ENCODE measurements around the gene EPHB6.

Gene EPHB6

DNA sequence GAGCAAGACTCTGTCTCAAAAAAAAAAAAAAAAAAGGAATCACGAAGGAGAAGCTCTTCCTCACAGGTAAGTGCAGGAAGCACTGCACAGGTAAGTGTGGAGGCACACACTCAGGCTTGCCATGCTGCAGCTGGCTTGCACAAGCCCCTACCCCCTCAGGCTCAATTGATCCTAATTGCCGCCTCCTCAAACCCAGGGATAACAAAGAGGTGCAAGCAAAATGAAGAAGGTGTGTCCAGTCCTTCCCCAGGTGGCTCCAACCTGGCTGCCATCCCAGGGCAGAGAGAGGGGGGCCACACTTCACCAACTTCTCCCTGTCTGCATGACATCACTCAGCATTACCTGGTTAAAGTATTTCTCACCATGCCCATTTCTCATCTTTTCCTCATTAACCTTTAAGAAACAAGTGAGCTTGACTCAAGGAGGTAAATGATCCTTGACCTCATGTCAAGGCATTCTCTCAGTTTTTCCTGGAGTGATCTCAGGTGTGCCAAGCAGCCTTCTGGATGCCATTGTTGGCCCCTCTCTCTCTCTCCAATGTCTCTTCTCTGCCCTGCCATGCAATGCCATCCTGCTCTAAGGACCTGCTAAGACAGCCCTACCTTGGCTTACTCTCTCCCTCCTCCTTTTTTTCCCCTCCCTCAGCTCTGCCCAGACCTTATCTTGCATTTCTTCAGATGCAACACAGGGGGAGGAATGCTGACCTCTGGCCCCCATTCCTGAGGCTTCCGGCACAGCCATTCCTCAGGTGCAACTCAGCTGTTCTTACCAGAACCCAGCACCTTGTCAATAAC is 43.7 kb downstream of the EPHB6 start:
- no peak for DNase-seq (ENCODE audit: low spot score)

DNA sequence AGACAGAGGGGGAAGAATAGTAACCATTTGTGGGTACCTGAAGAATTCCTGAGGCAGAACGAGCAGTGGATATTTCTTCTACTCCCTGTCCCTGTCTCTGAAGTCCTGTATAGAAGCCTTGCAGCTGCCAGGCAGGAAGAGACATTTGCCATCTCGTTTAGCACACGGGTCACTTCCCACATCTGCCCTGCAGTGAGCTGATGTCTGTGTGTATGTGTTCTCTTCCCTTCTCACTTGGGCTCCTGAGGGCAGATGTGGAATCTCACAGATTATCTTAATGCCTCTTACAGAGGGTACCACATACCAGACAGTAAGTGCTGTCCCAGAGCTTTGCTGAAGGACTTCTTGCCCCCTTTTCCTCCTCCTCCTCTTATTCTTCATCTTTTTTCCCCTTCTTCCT is 44.8 kb downstream of the EPHB6 start:
- DNase-seq (ENCODE audit: low spot score): no peak

DNA sequence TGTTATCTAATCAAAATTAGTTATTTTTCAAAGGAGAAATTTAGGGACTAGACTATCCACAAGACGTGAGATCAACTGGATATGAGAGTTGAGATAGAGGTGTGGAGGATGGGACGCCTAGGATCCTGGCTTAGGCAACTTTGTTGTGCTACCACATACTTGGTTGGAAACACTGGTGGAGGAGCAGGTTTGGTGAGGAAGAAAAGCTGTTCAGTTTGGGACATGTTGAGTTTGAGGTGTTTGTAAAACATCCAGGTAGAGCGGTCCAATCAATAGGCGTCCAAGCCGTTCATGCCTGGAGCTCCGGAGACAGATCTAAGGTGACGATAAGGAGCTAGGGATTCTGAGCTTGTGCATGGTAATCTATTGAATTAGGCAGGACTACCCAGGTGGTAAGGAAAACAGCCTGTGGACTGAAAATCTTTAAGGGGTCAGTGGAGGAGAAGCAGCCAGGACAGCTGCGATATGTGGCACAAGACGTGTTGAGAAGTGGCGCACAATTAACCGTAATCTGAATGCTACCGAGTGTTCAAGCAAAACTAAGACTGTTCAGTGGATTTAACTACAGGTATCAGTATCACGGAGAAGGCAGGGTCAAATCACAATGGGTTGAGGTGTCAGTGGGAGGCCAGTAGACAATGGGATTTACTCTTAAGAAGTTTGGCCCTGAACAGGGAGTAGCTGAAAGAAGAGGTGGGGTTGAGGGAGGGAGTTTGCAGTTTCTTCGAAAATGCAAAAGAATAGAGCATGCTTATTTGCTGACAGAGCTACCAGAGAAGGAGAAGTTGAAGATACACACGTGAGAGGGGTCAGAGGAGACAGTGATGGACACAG is 46.8 kb downstream of the EPHB6 start:
- DNase-seq (ENCODE audit: low spot score): no peak

DNA sequence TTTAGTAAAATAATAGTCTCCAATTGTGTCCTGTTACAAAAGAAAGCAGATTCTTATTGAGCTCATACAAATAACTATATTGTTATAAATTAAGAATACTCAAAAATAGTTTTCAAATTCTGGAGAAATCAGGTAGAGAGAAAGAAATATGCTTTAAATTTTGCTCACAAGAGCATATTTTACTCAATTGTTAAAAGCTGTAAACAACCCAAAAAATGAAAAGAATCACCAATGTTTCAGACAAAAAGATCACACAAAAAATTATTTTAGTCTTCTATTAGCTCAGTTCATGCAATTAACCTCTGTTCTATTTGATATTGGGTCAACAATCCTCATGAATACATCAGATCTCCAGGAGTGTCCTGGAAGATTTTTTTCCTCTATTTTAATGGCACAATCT is 49.3 kb downstream of the EPHB6 start:
- DNase-seq (ENCODE audit: low spot score): no peak

DNA sequence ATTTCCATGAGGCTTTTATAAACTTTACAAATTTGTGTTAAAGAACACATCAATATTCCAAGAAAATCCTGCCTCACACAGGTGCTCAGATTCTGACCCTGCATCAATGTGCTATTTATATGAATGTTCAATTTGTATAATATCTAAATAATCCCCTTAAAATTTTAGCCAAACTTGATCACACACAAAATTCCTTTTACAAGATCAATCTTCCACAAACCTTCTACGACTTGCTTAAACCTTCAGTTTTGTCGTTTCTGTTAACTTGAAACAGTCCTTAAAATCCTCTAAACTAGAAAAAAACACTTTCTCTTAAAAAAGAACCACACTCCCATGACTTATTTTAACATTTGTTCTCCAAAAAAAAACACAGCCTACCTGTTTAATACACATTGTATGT is 50.9 kb downstream of the EPHB6 start:
- DNase-seq (ENCODE audit: low spot score): no peak

DNA sequence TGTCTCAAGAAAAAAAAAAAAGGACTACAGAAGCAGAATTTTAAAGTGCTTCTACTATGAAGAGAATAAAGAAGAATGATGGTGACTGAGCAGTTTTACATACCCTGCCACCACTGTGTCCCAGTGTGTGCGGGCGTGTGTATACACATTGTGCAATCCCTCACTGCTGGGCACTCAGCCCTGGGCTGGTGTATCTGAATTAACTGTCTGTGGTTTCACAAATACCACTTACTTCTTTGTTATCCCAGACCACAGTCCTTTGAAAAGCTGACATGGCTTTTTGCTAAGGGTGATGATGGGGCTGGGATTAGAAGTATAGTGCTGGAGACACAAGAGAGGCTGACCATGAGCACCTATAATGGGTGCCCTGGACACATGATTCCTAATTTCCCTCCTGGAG is 51.8 kb downstream of the EPHB6 start:
- DNase-seq (ENCODE audit: low spot score): no peak

DNA sequence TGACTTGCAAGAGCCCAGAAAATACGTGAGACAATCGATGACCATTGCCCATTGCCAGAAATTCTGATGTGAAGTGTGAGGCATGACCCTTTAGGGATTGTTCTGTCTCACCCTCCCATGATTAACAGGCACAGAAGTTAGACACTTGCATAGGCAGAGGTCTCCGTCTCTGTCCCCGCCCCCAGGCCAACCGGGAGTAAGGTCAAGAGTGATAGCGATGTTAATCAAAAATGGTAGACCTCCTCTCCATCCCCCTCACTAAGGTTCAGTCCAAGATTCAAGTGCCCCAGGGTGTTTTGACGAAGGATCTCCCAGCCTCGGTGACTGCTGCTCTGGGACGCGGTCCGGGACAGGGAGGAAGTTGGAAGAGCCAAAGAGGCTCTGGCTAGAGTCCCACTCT is 53.4 kb downstream of the EPHB6 start:
- DNase-seq (ENCODE audit: low spot score): no peak

DNA sequence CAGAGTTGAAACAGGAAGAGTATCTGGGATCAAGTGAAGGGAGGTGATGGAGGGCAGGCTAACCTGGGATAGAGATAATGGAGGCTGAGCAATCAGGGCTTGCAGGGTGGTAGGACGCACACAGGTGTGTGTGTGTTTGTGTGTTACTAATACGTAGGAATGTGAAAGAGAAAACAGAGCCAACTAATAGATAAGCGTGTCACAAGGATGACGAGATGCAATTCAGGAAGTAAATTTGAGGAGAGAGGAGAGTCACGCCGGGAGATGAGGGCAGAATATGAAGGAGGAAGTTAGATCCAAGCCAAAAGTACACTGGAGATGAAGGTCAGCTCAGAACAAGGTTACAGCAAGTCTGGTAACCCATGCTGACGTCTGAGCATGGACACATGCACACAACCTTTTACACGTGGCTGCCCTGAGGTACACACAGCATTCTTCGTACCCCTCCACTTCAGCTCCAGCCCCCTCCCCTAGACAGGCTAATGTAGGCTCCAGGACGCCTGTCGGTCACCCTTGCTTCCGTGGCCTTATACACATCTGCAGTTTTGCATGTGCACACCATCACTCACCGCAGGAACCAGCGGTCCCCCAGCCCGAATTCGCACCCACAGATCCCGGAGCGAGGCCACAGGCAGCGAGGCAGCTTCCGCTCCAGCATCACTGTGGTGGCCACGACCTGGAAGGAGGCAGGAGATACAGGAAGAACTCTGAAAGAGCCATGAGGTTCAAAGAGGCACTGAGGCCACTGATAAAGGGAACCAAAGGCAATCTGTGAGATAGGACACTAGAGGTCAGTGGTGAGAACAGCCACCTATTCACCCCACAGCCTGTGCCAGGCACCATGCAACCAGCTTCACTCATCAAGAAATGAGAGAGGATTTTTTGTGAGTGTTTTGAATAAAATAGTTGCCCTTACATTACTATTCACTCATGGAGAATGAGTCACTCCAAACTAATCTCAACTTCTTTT is 54.3 kb downstream of the EPHB6 start:
- DNase-seq (ENCODE audit: low spot score): peak; percentile 71

DNA sequence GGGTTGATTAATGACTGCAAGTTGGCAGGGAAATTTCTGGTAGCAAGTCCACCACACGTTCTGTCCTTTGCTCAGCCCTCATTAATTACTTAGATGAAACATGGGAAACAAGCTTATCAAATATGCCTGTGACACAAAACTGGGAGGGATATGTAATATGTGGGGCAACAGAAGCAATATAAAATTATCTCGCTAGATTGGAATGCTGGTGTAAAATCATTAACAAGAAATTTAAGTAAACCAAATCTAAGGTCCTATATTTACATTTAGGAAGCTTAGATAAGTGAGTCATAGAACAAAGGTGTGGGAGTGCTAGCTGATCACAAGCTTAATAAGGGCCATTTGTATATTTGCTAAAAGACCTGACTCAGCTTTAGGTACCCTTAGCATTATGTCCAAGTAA is 55.2 kb downstream of the EPHB6 start:
- DNase-seq (ENCODE audit: low spot score): peak; percentile 87

DNA sequence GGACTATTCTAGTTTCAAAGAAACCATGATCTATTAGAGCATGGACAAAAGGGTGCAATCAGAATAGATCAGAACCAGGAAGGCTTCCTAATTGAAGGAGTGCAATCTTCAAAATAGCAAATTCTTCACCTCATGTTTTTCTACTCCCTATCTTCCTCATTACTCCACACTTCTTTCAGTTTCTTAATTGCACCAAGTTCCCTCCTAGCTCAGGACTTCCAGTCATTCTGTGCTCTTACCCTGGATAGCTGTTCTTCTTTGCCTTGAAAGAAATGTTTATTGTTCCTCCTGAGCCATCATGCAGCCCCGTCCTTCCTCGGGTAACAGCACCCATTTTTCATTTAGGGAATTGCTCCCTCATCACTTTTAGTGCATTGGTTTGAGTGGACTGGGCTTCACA is 55.6 kb downstream of the EPHB6 start:
- DNase-seq (ENCODE audit: low spot score): no peak

DNA sequence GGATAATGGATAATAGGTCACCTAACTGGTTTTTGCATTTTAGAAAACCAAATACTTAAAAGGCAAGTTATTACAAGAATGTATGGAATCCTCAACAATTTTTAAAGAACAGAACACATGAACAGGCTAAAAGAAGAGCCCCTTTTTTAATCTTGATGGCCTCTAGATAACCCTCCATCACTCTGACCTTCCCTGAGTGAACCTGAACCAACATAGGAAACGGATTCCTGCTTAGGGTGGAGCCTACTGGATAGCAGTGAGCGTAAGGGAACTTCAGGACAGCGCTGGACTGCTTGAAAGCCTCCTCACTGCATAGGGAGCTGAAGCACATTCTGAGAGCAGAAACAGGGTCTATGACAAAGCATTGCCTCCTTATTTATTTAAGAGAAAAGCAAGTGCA is 58.2 kb downstream of the EPHB6 start:
- DNase-seq (ENCODE audit: low spot score): no peak

DNA sequence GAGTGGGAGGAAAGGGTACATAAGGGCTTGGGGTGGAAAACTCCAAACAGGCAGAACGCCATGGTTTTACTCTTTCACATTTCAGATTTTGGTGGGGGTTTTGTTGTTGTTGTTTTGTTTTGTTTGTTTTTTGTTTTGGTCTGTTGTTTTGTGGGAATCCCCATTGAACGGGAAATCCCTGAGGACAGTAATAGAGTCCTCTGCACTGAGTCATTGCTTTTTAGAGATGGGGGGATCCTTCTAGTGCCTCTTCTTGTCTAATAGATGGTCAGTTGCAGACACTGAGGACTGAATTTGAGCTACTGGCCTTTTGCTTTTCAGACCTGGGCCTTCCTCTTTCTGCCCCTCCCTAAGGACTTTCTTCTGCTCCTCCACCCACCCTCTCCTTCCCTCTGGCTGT is 58.7 kb downstream of the EPHB6 start:
- no peak for DNase-seq (ENCODE audit: low spot score)

DNA sequence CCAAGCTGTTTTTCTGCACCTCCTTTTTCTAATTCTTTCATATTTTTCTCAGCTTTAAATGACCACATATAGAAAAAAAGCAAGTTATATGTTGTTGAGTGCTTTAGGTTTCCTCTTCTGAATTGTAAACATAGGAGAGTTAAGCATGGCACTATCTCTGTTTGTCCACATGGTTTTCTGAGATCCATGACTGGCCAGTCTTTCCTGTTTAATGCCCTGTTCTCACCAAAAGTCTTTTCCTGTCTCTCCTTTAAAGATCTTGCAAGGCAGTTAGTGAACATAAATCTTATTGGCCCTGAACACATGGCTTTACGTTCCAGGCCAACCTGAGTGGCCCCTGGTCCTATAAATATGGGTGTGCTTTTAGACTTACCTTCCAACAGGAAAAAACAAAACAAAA is 59.2 kb downstream of the EPHB6 start:
- no peak for DNase-seq (ENCODE audit: low spot score)

DNA sequence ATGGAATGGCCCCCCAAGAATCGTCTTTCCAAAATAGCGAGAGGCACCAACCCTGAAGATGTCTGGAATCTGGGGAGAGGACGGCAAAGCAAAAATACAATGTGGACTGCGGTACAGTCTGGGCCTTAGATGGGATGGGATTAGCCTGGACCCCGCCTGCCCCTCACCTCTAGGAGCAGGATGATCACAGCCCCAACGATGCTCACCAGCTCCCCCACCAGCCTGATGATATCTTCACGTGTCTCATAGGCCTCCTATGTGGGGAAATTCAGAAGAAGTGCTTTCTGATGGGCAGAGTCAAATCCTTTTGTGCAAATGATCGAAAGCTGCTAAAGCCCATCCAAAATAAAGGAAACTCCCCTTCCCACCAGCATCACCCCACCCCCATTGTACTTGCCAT is 60.4 kb downstream of the EPHB6 start:
- DNase-seq (ENCODE audit: low spot score): no peak

DNA sequence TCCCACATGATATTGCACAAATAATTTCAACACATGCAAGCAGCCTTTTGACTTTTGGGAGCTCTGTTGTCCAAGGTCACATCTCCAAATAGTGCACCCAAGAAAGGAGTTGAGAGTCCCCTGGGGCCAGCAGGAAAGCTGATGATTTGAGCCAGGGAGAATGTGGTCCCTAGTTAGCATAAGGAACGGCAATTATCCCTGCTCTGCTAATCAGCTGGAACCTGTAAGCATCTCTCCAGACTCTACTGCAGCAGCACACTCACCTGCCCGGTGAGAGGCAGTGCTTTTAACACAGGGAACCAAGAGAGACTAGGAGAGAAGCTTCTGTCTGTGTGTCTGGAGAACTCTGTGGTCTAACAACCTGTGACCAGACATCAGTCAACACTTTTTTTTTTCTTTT is 61.6 kb downstream of the EPHB6 start:
- no peak for DNase-seq (ENCODE audit: low spot score)

DNA sequence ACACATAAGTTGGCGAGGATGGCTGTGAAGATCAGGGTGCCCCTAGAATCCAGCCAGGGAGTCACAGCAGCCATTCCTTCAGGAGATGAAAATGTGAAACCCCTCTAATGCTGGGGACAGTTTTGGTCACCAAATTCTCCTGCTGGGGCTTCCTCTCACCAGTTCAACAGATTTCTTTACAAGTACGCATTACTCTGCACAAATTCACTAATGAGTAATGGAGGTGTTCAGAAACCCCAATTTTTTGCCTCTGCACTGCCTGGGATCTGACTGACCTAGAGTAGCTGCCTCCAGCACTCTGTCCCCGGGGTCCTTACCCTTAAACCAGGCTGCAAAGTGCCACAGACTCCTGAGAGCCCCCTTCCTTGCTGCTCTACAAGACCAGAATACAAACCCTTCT is 62.6 kb downstream of the EPHB6 start:
- no peak for DNase-seq (ENCODE audit: low spot score)

DNA sequence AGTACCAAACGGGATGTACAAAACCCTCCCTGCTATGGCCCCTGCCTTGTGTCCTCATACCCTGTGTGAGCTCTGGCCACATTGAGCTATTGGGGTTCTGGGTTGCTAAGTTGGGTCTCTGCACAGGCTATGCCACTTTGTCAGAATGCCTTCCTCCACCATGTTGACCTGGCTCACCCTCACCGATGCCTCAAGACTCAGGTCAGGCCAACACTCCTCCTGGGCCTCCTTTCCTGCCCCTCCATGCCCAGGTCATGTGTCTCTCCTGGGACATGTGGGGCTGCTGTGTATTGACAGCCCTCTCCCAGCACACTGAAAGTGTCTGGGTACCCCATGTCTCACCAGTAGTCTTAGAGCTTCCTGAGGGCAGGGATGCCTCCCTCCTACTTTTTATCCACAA is 64.0 kb downstream of the EPHB6 start:
- DNase-seq (ENCODE audit: low spot score): no peak

DNA sequence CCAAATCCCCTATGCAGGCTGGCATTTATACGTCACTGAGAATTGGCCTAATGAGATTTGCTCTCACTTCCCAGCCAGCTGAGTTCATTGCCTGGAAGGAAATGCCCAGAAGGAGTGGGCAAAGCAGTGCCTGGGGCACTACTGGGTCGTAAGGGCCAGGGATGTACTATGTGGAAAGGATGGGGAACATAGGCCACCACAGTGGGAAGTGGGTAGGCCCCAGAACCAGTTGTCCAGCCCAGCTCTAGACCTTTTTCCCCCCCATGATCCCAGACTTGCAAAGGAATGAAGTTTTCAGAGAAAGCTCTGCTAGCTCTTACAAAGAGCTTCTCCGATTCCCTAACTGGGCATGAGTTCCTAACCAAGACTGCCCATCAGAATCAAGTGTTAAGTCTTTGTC is 64.8 kb downstream of the EPHB6 start:
- no peak for DNase-seq (ENCODE audit: low spot score)
